OCI-LY1 (cell line): ENCODE results near the gene TPBG.

Experiments
- H2AFZ ChIP-seq: fragments of 200-600 bp; sonication (generic), shearing (Covaris generic); 2 replicates; pipeline ENCODE4 v1.6.0; 2014; ENCODE audit warnings: antibody characterized with exemption, mild to moderate bottlenecking, low read length
- H3F3A ChIP-seq: fragments of 200-600 bp; sonication (generic), shearing (Covaris generic); 2 replicates; pipeline ENCODE4 v1.6.0; 2014; ENCODE audit warnings: mild to moderate bottlenecking, antibody characterized with exemption, low read length, moderate library complexity; ENCODE audit not compliant: insufficient read depth
- H3K27ac ChIP-seq: fragments of 200-600 bp; sonication (generic); 2 replicates; pipeline ENCODE4 v1.5.1; 2014; ENCODE audit warnings: low read length, mixed run types, mild to moderate bottlenecking, low read depth; ENCODE audit not compliant: poor library complexity, severe bottlenecking
- H3K27me3 ChIP-seq: fragments of 200-600 bp; sonication (generic); 2 replicates; pipeline ENCODE4 v1.6.0; 2014; ENCODE audit warnings: antibody characterized with exemption, mild to moderate bottlenecking, low read length, moderate library complexity; ENCODE audit not compliant: insufficient read depth
- H3K36me3 ChIP-seq: fragments of 200-600 bp; sonication (generic); 2 replicates; pipeline ENCODE4 v1.6.1; 2014; ENCODE audit warnings: mild to moderate bottlenecking, antibody characterized with exemption, low read length, moderate library complexity, mixed read lengths; ENCODE audit not compliant: insufficient read depth
- H3K4me1 ChIP-seq: fragments of 200-600 bp; sonication (generic); 2 replicates; pipeline ENCODE4 v1.5.1; 2014; ENCODE audit warnings: mild to moderate bottlenecking, low read length, moderate library complexity; ENCODE audit not compliant: insufficient read depth, severe bottlenecking
- H3K4me2 ChIP-seq: fragments of 200-600 bp; sonication (generic), shearing (Covaris generic); 2 replicates; pipeline ENCODE4 v1.6.1; 2014; ENCODE audit warnings: low read length
- H3K4me3 ChIP-seq: fragments of 200-600 bp; sonication (generic); 2 replicates; pipeline ENCODE4 v1.5.1; 2014; ENCODE audit warnings: low read length, low read depth, mild to moderate bottlenecking, mixed read lengths; ENCODE audit not compliant: poor library complexity, severe bottlenecking
- H3K79me2 ChIP-seq: fragments of 200-600 bp; shearing (Covaris generic); 2 replicates; pipeline ENCODE4 v1.6.1; 2016; ENCODE audit warnings: mixed run types, low read length, mixed read lengths; ENCODE audit not compliant: insufficient read depth
- H3K9ac ChIP-seq: fragments of 200-600 bp; sonication (generic), shearing (Covaris generic); 2 replicates; pipeline ENCODE4 v1.6.1; 2014; ENCODE audit warnings: mild to moderate bottlenecking, low read length, mixed read lengths
- H3K9me2 ChIP-seq: fragments of 200-600 bp; sonication (generic), shearing (Covaris generic); 2 replicates; pipeline ENCODE4 v1.6.1; 2014; ENCODE audit warnings: low read depth, mild to moderate bottlenecking, low read length, mixed read lengths
- H3K9me3 ChIP-seq: fragments of 200-600 bp; shearing (Covaris generic); 2 replicates; pipeline ENCODE4 v1.6.1; 2014; ENCODE audit warnings: low read length, mixed read lengths
- H4K20me1 ChIP-seq: fragments of 200-600 bp; sonication (generic), shearing (Covaris generic); 2 replicates; pipeline ENCODE4 v1.6.0; 2016; ENCODE audit warnings: mild to moderate bottlenecking, low read length; ENCODE audit not compliant: insufficient read depth
- EZH2 ChIP-seq: fragments of 200-600 bp; sonication (generic), shearing (Covaris generic); IDR thresholded peaks from 2 replicates; pipeline ENCODE4 v1.8.0; 2017; ENCODE audit warnings: borderline replicate concordance, mixed run types, mild to moderate bottlenecking, antibody characterized with exemption, low read length, moderate library complexity, mixed read lengths
- TF ChIP-seq, protein P1 (sequence below): fragments of 200-600 bp; sonication (generic), shearing (Covaris generic); IDR thresholded peaks from 2 replicates; pipeline ENCODE4 v1.5.1; 2017; ENCODE audit warnings: mild to moderate bottlenecking, antibody characterized with exemption, low read length, moderate library complexity, mixed read lengths

Gene TPBG

DNA sequence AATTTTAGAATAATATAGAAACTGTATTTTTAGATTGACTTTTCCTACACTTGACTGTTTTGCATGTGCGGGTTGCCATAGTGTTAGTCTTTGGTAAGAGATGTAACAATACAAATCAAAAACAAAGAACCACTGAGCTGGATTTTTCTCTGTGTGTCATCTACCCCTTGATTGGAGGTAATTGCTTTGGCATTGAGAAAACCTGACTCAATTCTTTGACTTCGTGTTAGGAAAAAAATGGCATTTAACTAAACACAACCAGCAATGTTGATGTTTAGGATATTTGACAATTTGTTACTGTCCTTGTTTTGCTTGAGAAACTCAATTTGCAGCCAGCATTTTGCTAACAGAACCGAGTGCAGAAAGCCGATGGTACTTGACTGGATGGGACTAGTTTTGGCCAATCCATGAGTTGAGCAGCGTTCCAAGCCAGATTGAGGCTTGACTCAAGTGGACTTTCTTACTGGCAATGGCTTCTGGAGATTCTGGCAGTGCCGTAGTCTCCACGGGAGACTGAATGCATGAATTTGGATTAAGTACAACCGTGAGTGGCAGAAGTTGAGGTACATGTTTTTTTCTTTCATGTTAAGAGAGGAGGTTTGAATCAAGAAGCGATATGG, 17.1 kb downstream of the TPBG start:
- Histone ChIP-seq H3K9me2 (no peaks in the 10 kb centered on the region), H2AFZ (no peak overlapping the region), H3K4me2 (no peak overlapping the region), H3K9ac (no peak overlapping the region), H3K9me3 (no peaks in the 10 kb centered on the region), H4K20me1 (no peaks in the 10 kb centered on the region), H3K27me3 (no peaks in the 10 kb centered on the region), H3K4me3 (no peak overlapping the region), H3K36me3 (no peaks in the 10 kb centered on the region), H3F3A (no peaks in the 10 kb centered on the region), H3K4me1 (no peaks in the 10 kb centered on the region), H3K27ac (no peak overlapping the region), H3K79me2 (no peaks in the 10 kb centered on the region)
- TF ChIP-seq, protein P1, sequence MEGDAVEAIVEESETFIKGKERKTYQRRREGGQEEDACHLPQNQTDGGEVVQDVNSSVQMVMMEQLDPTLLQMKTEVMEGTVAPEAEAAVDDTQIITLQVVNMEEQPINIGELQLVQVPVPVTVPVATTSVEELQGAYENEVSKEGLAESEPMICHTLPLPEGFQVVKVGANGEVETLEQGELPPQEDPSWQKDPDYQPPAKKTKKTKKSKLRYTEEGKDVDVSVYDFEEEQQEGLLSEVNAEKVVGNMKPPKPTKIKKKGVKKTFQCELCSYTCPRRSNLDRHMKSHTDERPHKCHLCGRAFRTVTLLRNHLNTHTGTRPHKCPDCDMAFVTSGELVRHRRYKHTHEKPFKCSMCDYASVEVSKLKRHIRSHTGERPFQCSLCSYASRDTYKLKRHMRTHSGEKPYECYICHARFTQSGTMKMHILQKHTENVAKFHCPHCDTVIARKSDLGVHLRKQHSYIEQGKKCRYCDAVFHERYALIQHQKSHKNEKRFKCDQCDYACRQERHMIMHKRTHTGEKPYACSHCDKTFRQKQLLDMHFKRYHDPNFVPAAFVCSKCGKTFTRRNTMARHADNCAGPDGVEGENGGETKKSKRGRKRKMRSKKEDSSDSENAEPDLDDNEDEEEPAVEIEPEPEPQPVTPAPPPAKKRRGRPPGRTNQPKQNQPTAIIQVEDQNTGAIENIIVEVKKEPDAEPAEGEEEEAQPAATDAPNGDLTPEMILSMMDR = no peak
- no peak for TF ChIP-seq EZH2

DNA sequence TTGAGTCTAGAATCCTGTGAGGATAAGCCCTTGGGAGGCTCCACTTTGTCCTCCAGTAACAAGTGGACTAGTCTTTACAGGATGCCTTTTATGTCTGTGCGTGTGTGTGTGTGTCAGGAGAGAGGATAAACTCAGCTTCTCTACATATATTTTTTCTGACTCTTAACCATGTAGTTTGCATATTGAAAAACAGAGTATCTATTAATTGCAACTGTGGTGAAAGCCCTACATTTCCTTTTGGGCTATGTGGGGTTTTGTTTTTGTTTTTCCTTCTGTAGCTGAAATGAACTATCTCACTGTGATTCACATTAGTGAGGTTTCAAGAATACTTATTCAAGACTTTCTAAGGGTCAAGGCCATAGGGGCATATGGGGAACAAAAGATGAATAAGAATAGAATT, 17.7 kb downstream of the TPBG start:
- H3K4me3 ChIP-seq = no peak overlapping the region
- no peaks in the 10 kb centered on the region for H3F3A ChIP-seq
- H3K36me3 ChIP-seq = no peaks in the 10 kb centered on the region
- TF ChIP-seq, protein P1 = no peak
- no peak for TF ChIP-seq EZH2
- H3K9me2 ChIP-seq = no peaks in the 10 kb centered on the region
- no peak overlapping the region for H2AFZ ChIP-seq
- H3K27me3 ChIP-seq = no peaks in the 10 kb centered on the region
- no peak overlapping the region for H3K9ac ChIP-seq
- no peaks in the 10 kb centered on the region for H3K9me3 ChIP-seq
- H3K4me2 ChIP-seq = no peak overlapping the region
- no peak overlapping the region for H3K27ac ChIP-seq
- H4K20me1 ChIP-seq = no peaks in the 10 kb centered on the region
- no peaks in the 10 kb centered on the region for H3K4me1 ChIP-seq
- no peaks in the 10 kb centered on the region for H3K79me2 ChIP-seq

DNA sequence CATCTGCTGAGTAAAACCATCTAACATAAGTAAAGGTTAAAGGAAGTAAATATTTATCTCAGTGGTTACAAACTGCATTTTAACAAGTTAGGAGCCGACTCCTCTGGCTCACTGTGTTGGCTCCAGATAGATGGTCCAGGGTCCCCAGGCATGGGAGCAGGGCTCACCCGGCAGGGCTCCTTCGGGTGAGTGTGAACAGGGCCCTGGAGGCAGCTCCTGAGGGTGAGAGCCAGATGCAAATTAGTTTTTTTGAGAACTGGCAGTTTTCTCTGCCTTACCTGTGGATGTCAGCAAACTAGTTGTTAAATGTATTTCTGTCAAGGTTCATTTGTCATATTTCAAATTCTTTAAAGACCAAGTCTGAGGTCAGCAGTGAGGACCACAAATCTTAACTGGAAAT, 21.5 kb downstream of the TPBG start:
- no peak overlapping the region for H3K27ac ChIP-seq
- no peak overlapping the region for H3K4me2 ChIP-seq
- H3K9me3 ChIP-seq = no peaks in the 10 kb centered on the region
- no peaks in the 10 kb centered on the region for H3F3A ChIP-seq
- no peaks in the 10 kb centered on the region for H3K27me3 ChIP-seq
- H3K79me2 ChIP-seq = no peaks in the 10 kb centered on the region
- H2AFZ ChIP-seq = no peak overlapping the region
- H3K36me3 ChIP-seq = no peaks in the 10 kb centered on the region
- no peaks in the 10 kb centered on the region for H3K4me1 ChIP-seq
- no peaks in the 10 kb centered on the region for H3K9me2 ChIP-seq
- H4K20me1 ChIP-seq = no peaks in the 10 kb centered on the region
- no peak overlapping the region for H3K9ac ChIP-seq
- H3K4me3 ChIP-seq = no peak overlapping the region
- no peak for TF ChIP-seq EZH2
- TF ChIP-seq, protein P1 = no peak
